ENCODE results near the gene DUS1L. TPM values are rescaled to one million over a fixed set of nuclear protein-coding genes. Genes with fewer than 3 reads are reported as not detected.
A peak's percentile ranks its signal among the peaks of the same experiment; 100 is the strongest.

Gene DUS1L
- total RNA-seq, 1 donor from 2014 or later: 24.5 TPM

- Histone ChIP-seq H3K27ac (ENCODE audit: low read depth, low read length) (no peak overlapping the region), H3K36me3 (ENCODE audit: control insufficient read depth in 3 of 3, insufficient read depth in 3 of 3, low read length in 3 of 3) (peaks cover 28 to 41% (median 29%) of the 10 kb centered on the region in 3 donors), H3K9ac (ENCODE audit: low read depth in 1 of 3, low read length in 3 of 3) (no peak overlapping the region), H3K4me1 (ENCODE audit: control insufficient read depth in 3 of 3, insufficient read depth in 3 of 3, low read length in 3 of 3) (peaks cover 25 to 35% (median 26%) of the 10 kb centered on the region in 3 donors), H3K27me3 (ENCODE audit: control insufficient read depth in 3 of 3, insufficient read depth in 3 of 3, low read length in 3 of 3) (no peaks in the 10 kb centered on the region), H3K4me3 (ENCODE audit: low read length in 3 of 3) (no peak overlapping the region), H3K9me3 (ENCODE audit: control insufficient read depth in 3 of 3, low read length in 3 of 3) (no peaks in the 10 kb centered on the region)
Observed at GRCh38 chr17:82049521-82049971, 16.1 kb downstream of the DUS1L start.

- Histone ChIP-seq H3K36me3 (ENCODE audit: control insufficient read depth in 3 of 3, insufficient read depth in 3 of 3, low read length in 3 of 3) (peaks cover 25 to 37% (median 26%) of the 10 kb centered on the region in 3 donors), H3K4me3 (ENCODE audit: low read length in 3 of 3) (no peak overlapping the region)
Observed at GRCh38 chr17:82049106-82049505, 16.5 kb downstream of the DUS1L start.

GRCh38 chr17:82048571-82048971 is 17.0 kb downstream of the DUS1L start:
- H3K4me3 ChIP-seq (ENCODE audit: low read length in 3 of 3): no peak overlapping the region
- H3K4me1 ChIP-seq (ENCODE audit: control insufficient read depth in 3 of 3, insufficient read depth in 3 of 3, low read length in 3 of 3): peaks cover 21 to 30% (median 23%) of the 10 kb centered on the region in 3 donors
- no peak overlapping the region for H3K27ac ChIP-seq (ENCODE audit: low read depth, low read length)
- peaks cover 19 to 32% (median 21%) of the 10 kb centered on the region in 3 donors for H3K36me3 ChIP-seq (ENCODE audit: control insufficient read depth in 3 of 3, insufficient read depth in 3 of 3, low read length in 3 of 3)
- H3K27me3 ChIP-seq (ENCODE audit: control insufficient read depth in 3 of 3, insufficient read depth in 3 of 3, low read length in 3 of 3): no peaks in the 10 kb centered on the region
- no peaks in the 10 kb centered on the region for H3K9me3 ChIP-seq (ENCODE audit: control insufficient read depth in 3 of 3, low read length in 3 of 3)
- no peak overlapping the region for H3K9ac ChIP-seq (ENCODE audit: low read depth in 1 of 3, low read length in 3 of 3)

More at GRCh38 chr17:82049106-82049505, 16.5 kb downstream of the DUS1L start:
- H3K9ac ChIP-seq (ENCODE audit: low read depth in 1 of 3, low read length in 3 of 3): no peak overlapping the region
- no peaks in the 10 kb centered on the region for H3K27me3 ChIP-seq (ENCODE audit: control insufficient read depth in 3 of 3, insufficient read depth in 3 of 3, low read length in 3 of 3)
- H3K4me1 ChIP-seq (ENCODE audit: control insufficient read depth in 3 of 3, insufficient read depth in 3 of 3, low read length in 3 of 3): peaks cover 25 to 35% (median 26%) of the 10 kb centered on the region in 3 donors
- no peak overlapping the region for H3K27ac ChIP-seq (ENCODE audit: low read depth, low read length)
- H3K9me3 ChIP-seq (ENCODE audit: control insufficient read depth in 3 of 3, low read length in 3 of 3): no peaks in the 10 kb centered on the region

GRCh38 chr17:82047914-82048570 is 17.6 kb downstream of the DUS1L start:
- no peak overlapping the region for H3K4me3 ChIP-seq (ENCODE audit: low read length in 3 of 3)
- no peaks in the 10 kb centered on the region for H3K9me3 ChIP-seq (ENCODE audit: control insufficient read depth in 3 of 3, low read length in 3 of 3)
- peaks cover 16 to 25% (median 18%) of the 10 kb centered on the region in 3 donors for H3K4me1 ChIP-seq (ENCODE audit: control insufficient read depth in 3 of 3, insufficient read depth in 3 of 3, low read length in 3 of 3)
- no peak overlapping the region for H3K9ac ChIP-seq (ENCODE audit: low read depth in 1 of 3, low read length in 3 of 3)
- H3K27me3 ChIP-seq (ENCODE audit: control insufficient read depth in 3 of 3, insufficient read depth in 3 of 3, low read length in 3 of 3): no peaks in the 10 kb centered on the region
- peaks cover 19 to 29% (median 21%) of the 10 kb centered on the region in 3 donors for H3K36me3 ChIP-seq (ENCODE audit: control insufficient read depth in 3 of 3, insufficient read depth in 3 of 3, low read length in 3 of 3)
- H3K27ac ChIP-seq (ENCODE audit: low read depth, low read length): no peak overlapping the region

- Histone ChIP-seq H3K27ac (ENCODE audit: low read depth, low read length) (no peak overlapping the region), H3K36me3 (ENCODE audit: control insufficient read depth in 3 of 3, insufficient read depth in 3 of 3, low read length in 3 of 3) (peaks cover 19 to 29% (median 21%) of the 10 kb centered on the region in 3 donors), H3K4me3 (ENCODE audit: low read length in 3 of 3) (no peak overlapping the region)
Observed at GRCh38 chr17:82047379-82047778, 18.2 kb downstream of the DUS1L start.

GRCh38 chr17:82046903-82047302 is 18.7 kb downstream of the DUS1L start:
- Histone ChIP-seq H3K4me3 (ENCODE audit: low read length in 3 of 3) (no peak overlapping the region), H3K36me3 (ENCODE audit: control insufficient read depth in 3 of 3, insufficient read depth in 3 of 3, low read length in 3 of 3) (peaks cover 19 to 29% (median 21%) of the 10 kb centered on the region in 3 donors), H3K27me3 (ENCODE audit: control insufficient read depth in 3 of 3, insufficient read depth in 3 of 3, low read length in 3 of 3) (no peaks in the 10 kb centered on the region), H3K9me3 (ENCODE audit: control insufficient read depth in 3 of 3, low read length in 3 of 3) (no peaks in the 10 kb centered on the region), H3K27ac (ENCODE audit: low read depth, low read length) (no peak overlapping the region), H3K9ac (ENCODE audit: low read depth in 1 of 3, low read length in 3 of 3) (peak overlapping the region in 1 of 3 donors; percentile 8), H3K4me1 (ENCODE audit: control insufficient read depth in 3 of 3, insufficient read depth in 3 of 3, low read length in 3 of 3) (peaks cover 9 to 14% (median 9%) of the 10 kb centered on the region in 3 donors)

More at GRCh38 chr17:82047379-82047778, 18.2 kb downstream of the DUS1L start:
- H3K27me3 ChIP-seq (ENCODE audit: control insufficient read depth in 3 of 3, insufficient read depth in 3 of 3, low read length in 3 of 3): no peaks in the 10 kb centered on the region
- H3K9ac ChIP-seq (ENCODE audit: low read depth in 1 of 3, low read length in 3 of 3): no peak overlapping the region
- no peaks in the 10 kb centered on the region for H3K9me3 ChIP-seq (ENCODE audit: control insufficient read depth in 3 of 3, low read length in 3 of 3)
- peaks cover 9 to 18% (median 12%) of the 10 kb centered on the region in 3 donors for H3K4me1 ChIP-seq (ENCODE audit: control insufficient read depth in 3 of 3, insufficient read depth in 3 of 3, low read length in 3 of 3)

- Histone ChIP-seq H3K4me1 (ENCODE audit: control insufficient read depth in 3 of 3, insufficient read depth in 3 of 3, low read length in 3 of 3) (peaks cover 9 to 13% (median 9%) of the 10 kb centered on the region in 3 donors), H3K4me3 (ENCODE audit: low read length in 3 of 3) (no peak overlapping the region), H3K9me3 (ENCODE audit: control insufficient read depth in 3 of 3, low read length in 3 of 3) (no peaks in the 10 kb centered on the region), H3K36me3 (ENCODE audit: control insufficient read depth in 3 of 3, insufficient read depth in 3 of 3, low read length in 3 of 3) (peaks cover 19 to 29% (median 21%) of the 10 kb centered on the region in 3 donors), H3K9ac (ENCODE audit: low read depth in 1 of 3, low read length in 3 of 3) (no peak overlapping the region), H3K27me3 (ENCODE audit: control insufficient read depth in 3 of 3, insufficient read depth in 3 of 3, low read length in 3 of 3) (no peaks in the 10 kb centered on the region), H3K27ac (ENCODE audit: low read depth, low read length) (no peak overlapping the region)
Observed at GRCh38 chr17:82045936-82046484, 19.6 kb downstream of the DUS1L start.

GRCh38 chr17:82043507-82043906 is 22.1 kb downstream of the DUS1L start:
- no peaks in the 10 kb centered on the region for H3K9me3 ChIP-seq (ENCODE audit: control insufficient read depth in 3 of 3, low read length in 3 of 3)
- no peak overlapping the region for H3K27ac ChIP-seq (ENCODE audit: low read depth, low read length)
- no peaks in the 10 kb centered on the region for H3K27me3 ChIP-seq (ENCODE audit: control insufficient read depth in 3 of 3, insufficient read depth in 3 of 3, low read length in 3 of 3)
- peaks cover 9 to 17% (median 12%) of the 10 kb centered on the region in 3 donors for H3K36me3 ChIP-seq (ENCODE audit: control insufficient read depth in 3 of 3, insufficient read depth in 3 of 3, low read length in 3 of 3)
- H3K4me1 ChIP-seq (ENCODE audit: control insufficient read depth in 3 of 3, insufficient read depth in 3 of 3, low read length in 3 of 3): no peaks in the 10 kb centered on the region
- no peak overlapping the region for H3K4me3 ChIP-seq (ENCODE audit: low read length in 3 of 3)
- no peak overlapping the region for H3K9ac ChIP-seq (ENCODE audit: low read depth in 1 of 3, low read length in 3 of 3)

GRCh38 chr17:82042649-82043048 is 23.0 kb downstream of the DUS1L start:
- Histone ChIP-seq H3K27me3 (ENCODE audit: control insufficient read depth in 3 of 3, insufficient read depth in 3 of 3, low read length in 3 of 3) (no peaks in the 10 kb centered on the region), H3K4me1 (ENCODE audit: control insufficient read depth in 3 of 3, insufficient read depth in 3 of 3, low read length in 3 of 3) (peaks cover 4 to 5% (median 4%) of the 10 kb centered on the region in 3 donors), H3K9me3 (ENCODE audit: control insufficient read depth in 3 of 3, low read length in 3 of 3) (no peaks in the 10 kb centered on the region), H3K4me3 (ENCODE audit: low read length in 3 of 3) (no peak overlapping the region), H3K27ac (ENCODE audit: low read depth, low read length) (no peak overlapping the region), H3K36me3 (ENCODE audit: control insufficient read depth in 3 of 3, insufficient read depth in 3 of 3, low read length in 3 of 3) (peaks cover 4 to 10% (median 7%) of the 10 kb centered on the region in 3 donors), H3K9ac (ENCODE audit: low read depth in 1 of 3, low read length in 3 of 3) (no peak overlapping the region)
